Measurements from ENCODE around the gene ATMIN. TPM values are rescaled to one million over a fixed set of nuclear protein-coding genes. Genes with fewer than 3 reads are reported as not detected.

ATMIN gene
- total and polyA plus RNA-seq, 8 donors = 6.3 to 18.8 (median 13.4) TPM

- no peak for ATAC-seq
- no peak for TF ChIP-seq CTCF (IDR thresholded peaks at IDR 0.05)
- no peak overlapping the region for H3K4me3 ChIP-seq
- WGBS, 2 donors = 63 to 64% methylated on average over 5 of the region's 5 CpGs
- no peaks in the 10 kb centered on the region for H3K36me3 ChIP-seq
- FAIRE-seq = no peak
- H3K27ac ChIP-seq = no peak overlapping the region
- DNase-seq = no peak
- no peaks in the 10 kb centered on the region for H3K9me3 ChIP-seq
- no peaks in the 10 kb centered on the region for H3K27me3 ChIP-seq
- peaks cover 13 to 34% (median 21%) of the 10 kb centered on the region in 3 donors for H3K4me1 ChIP-seq
- intact Hi-C loops (cut with DNase I) = no loop called here
These were observed 34.3 kb upstream of the ATMIN start for GRCh38 chr16:81001330-81001729.

- no peak overlapping the region for H3K4me3 ChIP-seq
- intact Hi-C loops (cut with DNase I) = no loop called here
- peaks cover 13 to 17% (median 13%) of the 10 kb centered on the region in 3 donors for H3K4me1 ChIP-seq
- ATAC-seq (no peak), DNase-seq (no peak), FAIRE-seq (no peak)
- H3K27me3 ChIP-seq = no peaks in the 10 kb centered on the region
- WGBS, 2 donors = 58% methylated on average over 4 of the region's 4 CpGs
- no peak overlapping the region for H3K27ac ChIP-seq
- no peak for TF ChIP-seq CTCF (IDR thresholded peaks at IDR 0.05)
- H3K9me3 ChIP-seq = no peaks in the 10 kb centered on the region
- H3K36me3 ChIP-seq = no peaks in the 10 kb centered on the region
These were observed 32.6 kb upstream of the ATMIN start for GRCh38 chr16:81003064-81003463.

GRCh38 chr16:81003610-81004460 is 31.8 kb upstream of the ATMIN start:
- Histone ChIP-seq H3K9me3 (no peaks in the 10 kb centered on the region), H3K36me3 (no peaks in the 10 kb centered on the region), H3K27me3 (no peaks in the 10 kb centered on the region), H3K4me3 (no peak overlapping the region), H3K4me1 (peaks cover 13% of the 10 kb centered on the region in 3 donors), H3K27ac (no peak overlapping the region)
- FAIRE-seq (no peak), ATAC-seq (no peak), DNase-seq (no peak)
- 68 to 73% methylated on average over 11 of the region's 11 CpGs for WGBS, 2 donors
- TF ChIP-seq CTCF (IDR thresholded peaks at IDR 0.05) = no peak
- intact Hi-C loops (cut with DNase I) = no loop called here

- Histone ChIP-seq H3K27ac (no peak overlapping the region), H3K27me3 (no peaks in the 10 kb centered on the region), H3K4me1 (peaks cover 13% of the 10 kb centered on the region in 3 donors), H3K9me3 (no peaks in the 10 kb centered on the region), H3K4me3 (peak overlapping the region in 1 of 4 donors; percentile 89), H3K36me3 (no peaks in the 10 kb centered on the region)
- FAIRE-seq = no peak
- intact Hi-C loops (cut with DNase I) = no loop called here
- ATAC-seq = no peak
- DNase-seq = no peak
- 35 to 46% methylated on average over 14 of the region's 14 CpGs for WGBS, 2 donors
- TF ChIP-seq CTCF (IDR thresholded peaks at IDR 0.05) = peak; percentile 40 to 64 (median 60)
These were observed 30.8 kb upstream of the ATMIN start for GRCh38 chr16:81004646-81005353.
